Stimulated activated CD4-positive, alpha-beta T cell treated with anti-CD3 and anti-CD28 coated beads, Interleukin-1b, Interleukin-23, amount 100 ng/mL, for 4 hours (primary cell): ENCODE results near the gene PAEP.

ENCODE experiments used
- DNase-seq, 2 donors: peaks; one replicate each; pipeline ENCODE4 v3.0.0-alpha.2; 2020; ENCODE audit warnings: low read depth in 2 of 2

Gene PAEP

GRCh38 chr9:135579356-135579755 is 17.8 kb downstream of the PAEP start:
- no peak for DNase-seq

DNA sequence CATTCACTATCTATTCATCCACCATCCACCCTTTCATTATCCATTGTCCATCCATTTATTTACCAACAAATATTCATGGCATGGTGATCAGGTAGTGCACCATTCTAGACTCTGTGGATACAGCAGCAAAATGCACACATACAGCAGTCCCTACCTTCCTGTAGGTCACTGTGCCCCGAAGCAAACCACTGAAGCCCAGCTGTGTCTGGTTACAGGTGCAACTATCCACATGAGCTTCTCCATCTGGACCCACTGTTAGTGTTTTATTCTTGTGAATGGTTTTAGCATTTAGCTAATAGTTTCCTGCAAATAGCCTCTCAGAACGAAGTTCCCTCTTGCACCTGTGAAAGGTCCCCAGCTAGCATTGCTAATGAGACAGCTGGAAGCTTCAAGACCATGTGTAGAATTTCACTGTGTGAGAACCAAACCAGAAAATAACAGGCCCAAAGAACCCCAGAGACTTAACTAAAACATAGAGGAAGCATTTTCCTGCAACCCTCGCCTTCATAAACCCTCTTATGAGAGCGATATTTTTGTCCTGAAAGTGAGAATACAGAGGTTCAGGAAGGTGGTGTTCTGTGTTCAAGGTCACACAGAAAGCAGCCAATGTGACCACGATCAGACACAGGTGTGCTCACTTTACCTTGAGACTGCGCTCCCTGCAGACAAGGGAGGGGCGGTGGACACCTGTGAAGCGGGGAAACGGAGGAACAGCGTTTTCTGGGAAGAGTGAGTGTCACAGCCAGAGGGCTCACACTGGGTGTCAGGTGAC is 18.5 kb downstream of the PAEP start:
- no peak for DNase-seq

DNA sequence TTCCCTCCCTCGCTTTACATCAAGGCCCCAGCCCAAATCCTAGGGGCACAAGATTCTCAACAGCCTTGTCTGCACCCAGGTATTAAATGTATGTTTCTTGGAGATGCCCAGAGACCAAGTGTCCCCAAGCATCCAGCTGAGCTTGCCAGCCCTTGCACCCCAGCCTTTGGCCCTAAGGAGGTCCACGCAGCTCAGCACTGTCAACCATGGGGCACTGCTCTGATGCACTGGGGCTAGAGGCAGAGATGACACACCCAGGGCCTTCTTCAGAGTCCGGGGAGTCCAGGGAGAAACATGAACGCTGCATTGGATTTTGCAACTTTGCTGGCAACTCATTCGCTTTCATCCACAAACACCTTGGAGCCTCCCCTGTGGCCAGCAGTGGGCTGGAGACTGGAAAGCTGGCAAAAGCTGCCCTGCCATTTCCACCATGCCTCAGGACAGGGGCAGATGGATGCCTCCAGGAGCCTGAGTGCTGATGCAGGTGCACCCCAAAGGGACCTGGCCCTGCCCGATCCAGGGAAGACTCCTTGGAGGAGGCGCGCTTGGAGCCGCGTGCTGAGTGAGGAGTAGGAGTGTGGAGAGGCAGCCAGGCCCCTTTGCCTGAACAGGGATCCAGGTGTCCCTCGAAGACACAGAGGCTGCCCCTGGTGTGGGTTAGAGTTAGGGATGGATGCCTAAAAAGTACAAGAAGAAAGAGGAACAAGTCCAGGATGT is 19.3 kb downstream of the PAEP start:
- no peak for DNase-seq

DNA sequence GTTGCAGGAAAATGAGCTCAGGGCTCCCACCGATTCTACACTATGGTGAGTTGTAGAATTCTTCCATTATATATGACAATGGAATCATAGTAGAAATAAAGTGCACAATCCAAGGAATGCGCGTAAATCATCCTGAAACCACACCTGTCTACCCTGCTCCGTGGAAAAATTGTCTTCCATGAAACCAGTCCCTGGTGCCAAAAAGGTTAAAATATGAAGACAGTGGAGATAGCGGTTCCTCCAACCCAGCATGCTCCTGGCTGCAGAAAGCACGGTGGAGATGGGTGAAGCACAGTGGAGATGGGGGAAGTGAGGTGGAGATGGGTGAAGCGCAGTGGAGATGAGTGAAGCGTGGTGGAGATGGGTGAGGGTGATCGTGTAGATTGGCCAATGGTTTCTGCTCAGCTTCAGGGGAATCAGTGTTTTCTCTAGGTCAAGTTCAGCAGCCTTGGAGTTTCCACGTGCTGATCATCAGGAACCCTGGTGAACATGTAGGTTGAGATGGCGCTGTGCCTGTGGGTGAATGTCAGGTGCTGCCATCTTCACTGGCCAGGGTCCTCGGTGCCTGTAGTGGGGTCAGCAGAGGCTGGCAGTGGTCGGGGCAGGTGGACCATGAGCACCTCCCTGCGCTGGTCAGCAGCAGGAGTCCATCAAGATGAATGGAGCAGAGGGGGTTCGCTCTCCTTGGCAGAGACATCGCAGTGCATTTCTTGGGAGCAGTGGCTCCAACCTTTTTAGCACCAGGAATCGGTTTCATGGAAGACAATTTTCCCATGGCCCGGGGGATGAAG is 20.3 kb downstream of the PAEP start:
- DNase-seq: no peak

DNA sequence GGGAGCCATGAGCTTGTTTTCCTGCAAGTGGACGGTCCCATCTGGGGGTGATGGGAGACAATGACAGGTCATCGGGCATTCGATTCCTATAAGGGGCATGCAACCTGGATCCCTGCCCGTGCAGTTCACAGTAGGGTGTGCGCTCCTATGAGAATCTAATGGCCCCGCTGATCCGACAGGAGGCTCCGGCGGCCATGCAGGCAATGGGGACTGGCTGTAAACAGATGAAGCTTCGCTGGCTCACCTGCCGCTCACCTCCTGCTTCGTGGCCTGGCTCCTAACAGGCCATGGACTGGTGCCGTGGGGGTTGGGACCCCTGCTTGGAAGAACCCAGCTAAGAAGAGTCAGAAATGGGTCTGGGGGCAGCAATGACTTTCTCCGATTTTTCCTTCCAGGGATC is 21.0 kb downstream of the PAEP start:
- DNase-seq: no peak

DNA sequence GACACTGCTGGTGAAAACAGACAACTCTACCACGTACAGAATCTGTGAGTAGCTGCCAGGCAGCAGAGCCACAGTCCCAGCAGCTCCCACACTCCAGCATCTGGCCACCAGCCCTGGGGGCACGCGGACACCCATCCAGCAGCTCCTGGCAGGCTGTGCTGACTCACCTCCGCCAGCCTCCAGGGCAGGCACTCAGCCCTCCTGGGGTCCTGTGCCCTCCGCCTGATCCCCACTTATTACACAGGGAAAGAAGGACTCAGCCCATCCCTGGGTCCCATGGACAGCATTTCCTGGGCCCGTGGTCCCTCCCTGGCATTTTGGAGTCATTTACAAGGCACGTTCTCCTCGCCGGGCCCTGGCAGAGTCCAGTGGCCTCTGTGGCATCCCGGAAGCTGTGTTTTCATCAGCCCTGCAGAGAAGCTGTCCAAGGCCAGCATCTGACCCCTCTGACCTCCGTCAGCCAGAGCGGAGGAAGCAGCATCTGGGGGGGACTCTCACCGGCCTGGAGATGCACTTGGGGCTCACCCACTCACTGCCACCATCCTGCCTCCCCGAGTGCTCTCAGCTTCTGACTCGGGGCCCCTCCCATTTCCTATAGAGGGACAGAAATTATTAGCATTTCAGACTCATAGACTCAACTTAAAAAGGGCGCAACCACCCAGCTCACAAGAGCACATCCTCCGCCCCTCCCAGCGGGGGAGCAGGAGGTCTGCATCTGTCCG is 21.6 kb downstream of the PAEP start:
- no peak for DNase-seq

- no peak for DNase-seq
Observed at GRCh38 chr9:135583688-135584011, 22.1 kb downstream of the PAEP start.

DNA sequence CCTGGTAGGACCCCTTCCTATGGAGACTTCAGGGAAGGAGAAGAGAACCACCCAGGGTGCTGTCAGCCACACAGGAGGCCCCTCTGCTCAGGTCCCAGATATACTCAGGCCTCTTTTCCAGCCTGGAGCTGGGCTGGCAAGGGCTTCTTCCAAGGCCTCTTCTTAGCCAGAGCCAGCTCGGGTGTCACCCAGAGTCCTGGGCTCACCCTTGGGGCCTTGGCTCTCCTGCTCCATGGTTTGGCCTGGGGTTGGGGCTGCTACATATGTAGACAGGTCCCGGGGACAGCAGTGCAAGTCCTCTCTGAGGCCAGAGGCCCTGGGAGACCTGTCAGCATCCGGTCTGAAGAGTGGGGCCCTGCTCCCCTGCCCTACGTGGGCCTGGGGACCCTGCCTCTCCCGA is 22.8 kb downstream of the PAEP start:
- no peak for DNase-seq

DNA sequence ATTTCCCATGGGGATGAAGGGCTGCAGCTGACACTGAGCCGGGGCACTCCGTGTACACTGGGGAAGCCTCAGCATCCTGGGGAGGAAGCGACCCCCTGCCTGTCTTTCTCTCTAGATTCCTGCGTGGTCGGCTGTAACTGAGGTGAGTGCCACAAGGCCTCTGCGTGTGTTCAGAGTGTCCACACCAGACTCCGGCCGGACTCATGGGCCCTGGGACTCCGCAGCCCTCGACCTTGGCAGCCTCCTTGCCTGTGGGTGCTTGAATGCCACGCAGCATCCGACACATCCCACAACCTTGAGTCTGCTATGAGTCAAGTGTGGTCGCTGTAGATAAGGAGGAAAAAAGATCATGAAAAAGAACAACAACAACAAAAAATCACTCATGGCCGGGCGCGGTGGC is 23.4 kb downstream of the PAEP start:
- DNase-seq: no peak

DNA sequence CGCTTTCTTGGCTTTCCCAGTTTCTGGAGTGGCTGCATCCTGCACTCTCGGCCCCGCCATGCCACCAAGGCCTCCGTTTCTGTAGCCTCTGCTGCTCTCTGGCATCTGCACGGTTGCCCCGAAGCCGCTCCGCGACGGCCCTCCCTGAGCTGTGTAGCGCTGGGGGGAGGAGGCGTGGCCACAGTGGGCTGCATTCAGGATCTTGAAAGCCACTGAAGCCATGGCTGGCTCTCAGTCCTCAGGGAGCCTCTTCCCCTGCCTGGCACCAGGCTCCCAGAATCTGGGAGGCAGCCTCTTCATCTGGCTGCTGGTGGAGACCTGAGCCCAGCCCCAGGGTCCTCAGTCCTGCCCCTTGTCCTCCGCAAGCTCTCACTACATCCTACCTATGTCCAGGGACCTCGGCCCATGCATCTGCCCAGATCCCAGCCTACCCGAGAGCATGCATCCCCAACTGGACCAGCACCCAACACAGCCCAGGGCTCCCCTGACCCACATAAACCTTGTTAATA is 25.1 kb downstream of the PAEP start:
- no peak for DNase-seq

DNA sequence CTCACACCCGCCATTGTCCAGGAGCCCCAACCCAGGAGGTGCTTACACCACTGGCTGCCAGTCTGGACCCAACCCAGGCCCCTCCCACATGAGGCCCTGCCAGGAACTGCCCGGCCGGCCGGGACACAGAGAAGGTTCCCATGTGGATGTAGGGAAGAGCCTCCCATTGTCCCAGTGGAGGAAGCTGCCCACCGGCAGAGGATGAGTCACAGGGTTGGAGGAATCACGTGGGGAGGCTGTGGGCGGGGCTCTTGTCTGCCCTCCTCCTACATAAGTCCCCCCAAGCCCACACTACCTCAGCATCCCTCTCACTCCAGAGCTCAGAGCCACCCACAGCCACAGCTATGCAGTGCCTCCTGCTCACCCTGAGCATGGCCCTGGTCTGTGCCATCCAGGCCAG is 26.1 kb downstream of the PAEP start:
- no peak for DNase-seq

- DNase-seq: no peak
Observed at GRCh38 chr9:135588371-135588770, 26.8 kb downstream of the PAEP start.

- no peak for DNase-seq
Observed at GRCh38 chr9:135588886-135589595, 27.5 kb downstream of the PAEP start.

DNA sequence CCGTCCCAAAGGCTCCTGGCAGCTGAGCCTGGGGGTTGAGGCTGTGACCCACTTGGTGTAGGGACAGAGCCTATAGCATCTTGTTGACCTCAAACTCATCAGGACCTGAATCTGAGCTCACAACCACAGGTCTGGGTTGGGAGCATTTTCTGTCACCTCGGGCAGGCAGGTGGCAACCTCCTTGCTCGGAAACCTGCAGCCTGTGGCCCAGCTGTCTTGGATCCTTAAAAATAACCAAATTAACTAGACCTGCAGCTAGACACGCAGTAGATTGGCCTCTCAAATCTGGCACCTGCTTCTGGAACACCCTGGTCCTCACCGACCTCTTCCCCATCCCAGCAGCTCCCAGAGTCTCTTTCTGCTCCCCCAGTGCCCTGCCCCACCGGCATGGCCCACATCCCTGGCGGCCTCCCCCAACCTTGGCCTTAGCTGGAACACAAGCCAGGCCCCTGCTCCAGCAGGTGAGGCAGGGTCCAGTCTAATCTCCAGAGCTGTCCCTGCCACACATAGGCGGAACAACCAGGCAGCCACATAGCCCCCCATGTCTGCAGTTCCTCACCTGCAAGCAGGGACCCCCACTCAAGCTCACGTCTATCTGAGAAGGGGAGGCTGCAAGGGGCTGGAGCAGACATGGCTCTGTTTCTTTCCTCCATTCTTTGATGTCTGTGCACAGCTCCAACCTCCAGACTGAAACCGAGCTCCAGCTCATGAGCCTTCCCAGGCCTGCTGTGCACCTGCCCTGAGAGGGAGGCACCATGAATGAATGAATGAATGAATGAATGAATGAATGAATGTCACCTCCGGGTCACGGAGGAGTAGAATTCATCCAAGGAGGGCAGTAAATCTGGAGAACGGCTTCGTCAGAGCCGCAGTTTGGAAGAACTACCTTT is 28.3 kb downstream of the PAEP start:
- DNase-seq: no peak

- DNase-seq: no peak
Observed at GRCh38 chr9:135590486-135591079, 29.0 kb downstream of the PAEP start.

GRCh38 chr9:135591506-135592330 is 30.2 kb downstream of the PAEP start:
- DNase-seq: no peak

- DNase-seq: no peak
Observed at GRCh38 chr9:135592331-135592590, 30.7 kb downstream of the PAEP start.

DNA sequence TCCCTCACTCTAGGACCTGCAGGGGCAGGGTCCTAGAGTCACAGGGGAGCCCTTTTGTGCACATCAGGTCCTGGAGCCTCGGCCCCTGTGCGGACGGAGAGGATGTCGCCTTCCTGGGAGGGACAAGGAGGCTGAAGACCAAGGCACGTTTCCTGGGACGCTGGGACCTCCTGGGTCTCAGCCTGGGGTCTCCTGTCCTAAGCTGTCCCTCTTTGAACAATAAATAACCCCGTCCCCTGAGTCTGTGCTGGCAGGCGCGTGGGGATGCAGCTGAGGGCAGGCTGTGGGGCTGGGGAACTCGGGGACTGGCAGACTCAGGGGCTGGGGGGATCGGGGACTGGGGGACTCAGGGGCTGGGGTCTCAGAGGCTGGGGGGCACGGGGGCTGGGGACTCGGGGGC is 31.1 kb downstream of the PAEP start:
- no peak for DNase-seq

- no peak for DNase-seq
Observed at GRCh38 chr9:135596211-135596610, 34.7 kb downstream of the PAEP start.
